Endothelial cell of umbilical vein (primary cell): ENCODE measurements around the gene AQP7. TPM values are rescaled to one million over a fixed set of nuclear protein-coding genes. Genes with fewer than 3 reads are reported as not detected.

Source experiments
- BruUV-seq: library from RNA; stranded (reverse); fragments of 400-500 nt; replicated peaks from 2 replicates; lab custom pipeline; 2021; lab: Mats Ljungman, UMichigan
- CTCF ChIA-PET: fragments of 300-600, 350-600 bp; sonication (Branson Sonifier 250); formaldehyde crosslinking; loops from one replicate; lab custom pipeline; 2021; ENCODE audit warnings: antibody characterized with exemption, inconsistent platforms; lab: Charles Lee
- POLR2A ChIA-PET: fragments of 300-600, 350-600 bp; sonication (Branson Sonifier 250); formaldehyde crosslinking; loops from one replicate; lab custom pipeline; 2021; ENCODE audit warnings: antibody characterized with exemption, inconsistent platforms; lab: Charles Lee
- DNase-seq: peaks from one replicate; pipeline ENCODE4 v3.0.0-alpha.2; 2011; ENCODE audit warnings: low read depth, low spot score
- FAIRE-seq: peaks from 2 replicates; lab custom pipeline; 2011; peaks lifted over from hg19 to GRCh38; lab: Jason Lieb, UNC
- H2AFZ ChIP-seq: 2 replicates; pipeline ENCODE4 v1.6.0; 2012; ENCODE audit warnings: low read depth, low read length, control low read depth, inconsistent platforms
- H3K27ac ChIP-seq: 2 replicates; pipeline ENCODE4 v1.5.1; 2011; ENCODE audit warnings: low read depth, mild to moderate bottlenecking, control low read depth, low read length, moderate library complexity; ENCODE audit not compliant: insufficient read depth
- H3K27me3 ChIP-seq, 2 experiments: 2 replicates each; pipeline versions ENCODE4 v1.6.0 to v1.6.1; 2011; ENCODE audit warnings: low read length in 2 of 2, mixed read lengths in 1 of 2; ENCODE audit not compliant: control insufficient read depth in 2 of 2, insufficient read depth in 2 of 2
- H3K36me3 ChIP-seq, 2 experiments: 2 replicates in 1 of 2; 3 replicates in 1 of 2; pipeline ENCODE4 v1.5.1; 2011; ENCODE audit warnings: low read length in 2 of 2, mild to moderate bottlenecking in 1 of 2, moderate library complexity in 1 of 2; ENCODE audit not compliant: control insufficient read depth in 2 of 2, insufficient read depth in 2 of 2; ENCODE audit errors: extremely low read depth in 1 of 2
- H3K4me1 ChIP-seq: 3 replicates; pipeline ENCODE4 v1.5.1; 2011; ENCODE audit warnings: mild to moderate bottlenecking, low read length; ENCODE audit not compliant: control insufficient read depth, insufficient read depth; ENCODE audit errors: extremely low read depth
- H3K4me2 ChIP-seq: 2 replicates; pipeline ENCODE4 v1.6.1; 2011; ENCODE audit warnings: low read length, control low read depth, mixed read lengths; ENCODE audit not compliant: insufficient read depth
- H3K4me3 ChIP-seq, 3 experiments: fragments of 200-600 bp in 1 of 3; sonication (generic), shearing (Covaris generic) in 1 of 3; replicated peaks in 1 of 3; 2 replicates each; pipeline ENCODE4 v1.5.1; 2011 to 2016; ENCODE audit warnings: control low read depth in 3 of 3, low read length in 3 of 3, mild to moderate bottlenecking in 2 of 3, inconsistent platforms in 1 of 3, low read depth in 1 of 3, moderate library complexity in 1 of 3; ENCODE audit not compliant: insufficient read depth in 1 of 3
- H3K79me2 ChIP-seq: 2 replicates; pipeline ENCODE4 v1.6.0; 2012; ENCODE audit warnings: low read length, inconsistent platforms; ENCODE audit not compliant: control insufficient read depth, insufficient read depth
- H3K9ac ChIP-seq: replicated peaks from 2 replicates; pipeline ENCODE3; 2011; ENCODE audit warnings: low read length, control low read depth; ENCODE audit not compliant: insufficient read depth; ENCODE audit errors: extremely low read depth
- H3K9me1 ChIP-seq: replicated peaks from 3 replicates; pipeline ENCODE4 v1.6.0; 2011; ENCODE audit warnings: mild to moderate bottlenecking, low read length; ENCODE audit not compliant: control insufficient read depth, insufficient read depth; ENCODE audit errors: extremely low read depth
- H3K9me3 ChIP-seq: replicated peaks from 2 replicates; pipeline ENCODE4 v1.5.1; 2012; ENCODE audit warnings: low read length, inconsistent platforms; ENCODE audit not compliant: control insufficient read depth, insufficient read depth
- H4K20me1 ChIP-seq: replicated peaks from 2 replicates; pipeline ENCODE3; 2011; ENCODE audit warnings: mild to moderate bottlenecking, low read length; ENCODE audit not compliant: control insufficient read depth, insufficient read depth; ENCODE audit errors: extremely low read depth
- CTCF ChIP-seq, 2 donors: IDR thresholded peaks; 1 replicate in 1 of 2; 2 replicates in 1 of 2; pipeline ENCODE4 v1.5.1; 2011; ENCODE audit warnings: low read length in 2 of 2, mild to moderate bottlenecking in 2 of 2, moderate library complexity in 2 of 2, control low read depth in 1 of 2, inconsistent platforms in 1 of 2, low read depth in 1 of 2; ENCODE audit not compliant: insufficient read depth in 1 of 2; ENCODE audit errors: extremely low read depth in 1 of 2
- EZH2 ChIP-seq: IDR thresholded peaks from 2 replicates; pipeline ENCODE4 v1.6.1; 2012; ENCODE audit warnings: borderline replicate concordance, low read depth, mild to moderate bottlenecking, moderate library complexity, low read length, inconsistent platforms; ENCODE audit not compliant: severe bottlenecking
- FOS ChIP-seq: IDR thresholded peaks from 2 replicates; pipeline ENCODE4 v1.6.1; 2011; ENCODE audit warnings: mild to moderate bottlenecking, low read length, moderate library complexity, borderline replicate concordance; ENCODE audit not compliant: insufficient read depth
- GATA2 ChIP-seq: IDR thresholded peaks from 2 replicates; pipeline ENCODE4 v1.7.0; 2011; ENCODE audit warnings: low read depth, mild to moderate bottlenecking, moderate library complexity, mixed read lengths, low read length; ENCODE audit not compliant: insufficient read length, insufficient read depth
- JUN ChIP-seq: IDR thresholded peaks from 2 replicates; pipeline ENCODE4 v1.6.1; 2011; ENCODE audit warnings: borderline replicate concordance, low read depth; ENCODE audit not compliant: insufficient read length, insufficient read depth
- MAX ChIP-seq: IDR thresholded peaks from 2 replicates; pipeline ENCODE4 v1.6.1; 2011; ENCODE audit not compliant: insufficient read depth, insufficient read length
- MYC ChIP-seq: IDR thresholded peaks from one replicate; pipeline ENCODE4 v1.6.1; 2011; ENCODE audit warnings: mild to moderate bottlenecking, low read depth, low read length
- POLR2A ChIP-seq: IDR thresholded peaks from 2 replicates; pipeline ENCODE4 v1.6.1; 2012; ENCODE audit warnings: low read depth, mild to moderate bottlenecking, control low read depth, low read length
- POLR2AphosphoS5 ChIP-seq: IDR thresholded peaks from 2 replicates; pipeline ENCODE4 v1.6.1; 2012; ENCODE audit warnings: low read depth, mild to moderate bottlenecking, control low read depth, low read length, moderate library complexity; ENCODE audit not compliant: insufficient read depth
- dilution Hi-C: fragments of 300-500 bp; cut with MboI; formaldehyde crosslinking; loops from one replicate; pipeline ENCODE4 v1.15.0; 2019; ENCODE audit warnings: low sequenced_read_pairs; ENCODE audit not compliant: extremely low pct_ligation_motif_present
- intact Hi-C: fragments of 100-400 bp; cut with micrococcal nuclease; formaldehyde crosslinking; loops from one replicate; pipeline ENCODE4 v1.10.0; 2022
- polyA plus RNA-seq, 4 experiments: library from polyadenylated mRNA; depleted of rRNA in 3 of 4; stranded (reverse) in 3 of 4; unstranded in 1 of 4; fragments of >200 nt; gene quantifications; 2 replicates each; pipeline versions ENCODE4 v1.2.1 to v1.2.3, GENCODE V29; 2011 to 2012; ENCODE audit warnings: missing spikeins in 1 of 4
- total RNA-seq: library from RNA; stranded (reverse); gene quantifications from 2 replicates; pipeline ENCODE4 v1.2.3, GENCODE V29; 2021

AQP7 gene
- total and polyA plus RNA-seq, 2 donors (not counting 3 experiments of a cell fraction or from before 2014, with no cell fraction given): 3.7 TPM; not detected in 1

- no TSS peak for BruUV-seq
- peaks cover 3 to 5% of the 10 kb centered on the region in 2 experiments for H3K36me3 ChIP-seq
- peak overlapping the region in 1 of 3 experiments; percentile 16 for H3K4me3 ChIP-seq
- no peaks in the 10 kb centered on the region for H3K27me3 ChIP-seq
- H4K20me1 ChIP-seq: no peaks in the 10 kb centered on the region
- intact Hi-C loops (loop anchor here (1.0 kb wide), 6 partner anchors 17 to 92 kb away; partner anchors contain the start of gene NFX1), dilution Hi-C loops (no loop called here)
- H3K4me1 ChIP-seq: peaks cover 6% of the 10 kb centered on the region
- H3K9me3 ChIP-seq: no peaks in the 10 kb centered on the region
- POLR2A ChIA-PET: interaction anchor here (0.7 to 1.1 kb wide), 3 partner anchors 92 to 149 kb away, joined by 3 read pairs; partner anchors contain the start of gene ANKRD18B
- no peak overlapping the region for H2AFZ ChIP-seq
- TF ChIP-seq CTCF (IDR thresholded peaks at IDR 0.05; ENCODE audit: extremely low read depth in 1 of 2, insufficient read depth in 1 of 2, low read depth in 1 of 2, low read length in 2 of 2) (peak; percentile 85 to 91), JUN (no peak)
- CTCF ChIA-PET: interaction anchor here (0.6 to 7.2 kb wide), 45 partner anchors 8 to 249 kb away, joined by 3 to 164 read pairs (median 6); partner anchors contain the start of genes ANKRD18B, AQP3, NFX1 and NOL6
- peak overlapping the region; percentile 46 for H3K4me2 ChIP-seq
- peak; percentile 89 for FAIRE-seq
- DNase-seq: peak; percentile 88
- H3K9ac ChIP-seq: no peak overlapping the region
- no peaks in the 10 kb centered on the region for H3K9me1 ChIP-seq
- no peak overlapping the region for H3K27ac ChIP-seq
- no peaks in the 10 kb centered on the region for H3K79me2 ChIP-seq
Observed at GRCh38 chr9:33374634-33375237, 27.6 kb downstream of the AQP7 start.

GRCh38 chr9:33374190-33374589 lies 28.2 kb downstream of the AQP7 start:
- DNase-seq: no peak
- H4K20me1 ChIP-seq: no peaks in the 10 kb centered on the region
- BruUV-seq: no TSS peak
- H3K9me3 ChIP-seq: no peaks in the 10 kb centered on the region
- H3K36me3 ChIP-seq: peaks cover 3 to 5% of the 10 kb centered on the region in 2 experiments
- no peaks in the 10 kb centered on the region for H3K9me1 ChIP-seq
- H3K4me2 ChIP-seq: no peak overlapping the region
- peaks cover 6% of the 10 kb centered on the region for H3K4me1 ChIP-seq
- H3K4me3 ChIP-seq: no peak overlapping the region
- no peaks in the 10 kb centered on the region for H3K27me3 ChIP-seq
- H2AFZ ChIP-seq: no peak overlapping the region
- H3K9ac ChIP-seq: no peak overlapping the region
- dilution Hi-C loops (no loop called here), intact Hi-C loops (no loop called here)
- FAIRE-seq: no peak
- H3K27ac ChIP-seq: no peak overlapping the region
- TF ChIP-seq POLR2AphosphoS5: no peak
- no peak for TF ChIP-seq MYC
- no peak for TF ChIP-seq JUN
- TF ChIP-seq MAX: no peak
- TF ChIP-seq POLR2A: no peak
- TF ChIP-seq CTCF (IDR thresholded peaks at IDR 0.05; ENCODE audit: extremely low read depth in 1 of 2, insufficient read depth in 1 of 2, low read depth in 1 of 2, low read length in 2 of 2): no peak
- no peak for TF ChIP-seq GATA2
- no peak for TF ChIP-seq EZH2
- no peak for TF ChIP-seq FOS
- H3K79me2 ChIP-seq: no peaks in the 10 kb centered on the region
- POLR2A ChIA-PET: interaction anchor here (1.1 kb wide), 1 partner anchor 93 kb away, joined by 3 read pairs; no protein-coding TSS in a partner anchor
- CTCF ChIA-PET: interaction anchor here (0.7 to 7.2 kb wide), 38 partner anchors 8 to 250 kb away, joined by 3 to 164 read pairs (median 7); partner anchors contain the start of genes ANKRD18B, AQP3, NFX1 and NOL6
